Ectodermal cell (in vitro differentiated cells): ENCODE data around the gene TNS1.

Source experiments
- H3K27ac ChIP-seq: 2 replicates; pipeline ENCODE4 v1.7.0; 2013; ENCODE audit warnings: mild to moderate bottlenecking, low read depth, low read length; ENCODE audit not compliant: insufficient read depth, poor library complexity, severe bottlenecking
- H3K27me3 ChIP-seq: 2 replicates; pipeline ENCODE4 v1.7.0; 2013; ENCODE audit warnings: mild to moderate bottlenecking, low read length; ENCODE audit not compliant: insufficient read depth, control insufficient read depth, poor library complexity, severe bottlenecking
- H3K36me3 ChIP-seq: one replicate; pipeline ENCODE4 v1.7.0; 2013; ENCODE audit warnings: low read length; ENCODE audit not compliant: control insufficient read depth, insufficient read depth
- H3K4me1 ChIP-seq: one replicate; pipeline ENCODE4 v1.7.0; 2013; ENCODE audit warnings: low read length; ENCODE audit not compliant: control insufficient read depth, insufficient read depth
- H3K4me3 ChIP-seq: 2 replicates; pipeline ENCODE4 v1.7.0; 2013; ENCODE audit warnings: low read depth, low read length, control low read depth; ENCODE audit not compliant: insufficient read depth
- H3K9me3 ChIP-seq: 2 replicates; pipeline ENCODE4 v1.7.0; 2013; ENCODE audit warnings: mild to moderate bottlenecking, low read length, moderate library complexity; ENCODE audit not compliant: control insufficient read depth
- WGBS, 2 experiments: methylation state at CpG; one replicate each; pipeline ENCODE4 v1.1.7; 2013; ENCODE audit warnings: missing lambda C conversion rate in 2 of 2; 5-methylcytosine and 5-hydroxymethylcytosine counted together

Gene TNS1

DNA sequence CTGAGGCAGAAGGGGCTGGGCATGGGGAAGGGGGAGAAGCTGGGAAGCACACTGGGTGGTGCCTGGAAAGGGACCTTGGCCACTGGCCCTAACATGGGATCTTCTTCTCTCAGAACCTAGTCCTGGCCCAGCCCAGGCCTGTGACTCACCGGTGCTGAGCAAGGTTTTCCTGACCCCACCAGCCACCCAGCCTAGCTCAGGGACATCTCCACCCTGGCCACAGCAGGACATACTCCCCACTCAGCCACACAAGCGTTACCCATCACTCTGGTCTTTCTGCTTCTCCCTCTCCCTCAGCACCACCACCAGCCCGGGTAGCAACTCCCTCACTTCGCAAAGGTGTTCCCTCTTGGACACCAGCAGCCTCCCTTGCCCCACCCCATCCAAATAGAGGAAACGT is 22.8 kb downstream of the TNS1 start:
- WGBS, 2 experiments = 85 to 87% methylated on average over 5 of the region's 5 CpGs
- H3K36me3 ChIP-seq = no peaks in the 10 kb centered on the region

DNA sequence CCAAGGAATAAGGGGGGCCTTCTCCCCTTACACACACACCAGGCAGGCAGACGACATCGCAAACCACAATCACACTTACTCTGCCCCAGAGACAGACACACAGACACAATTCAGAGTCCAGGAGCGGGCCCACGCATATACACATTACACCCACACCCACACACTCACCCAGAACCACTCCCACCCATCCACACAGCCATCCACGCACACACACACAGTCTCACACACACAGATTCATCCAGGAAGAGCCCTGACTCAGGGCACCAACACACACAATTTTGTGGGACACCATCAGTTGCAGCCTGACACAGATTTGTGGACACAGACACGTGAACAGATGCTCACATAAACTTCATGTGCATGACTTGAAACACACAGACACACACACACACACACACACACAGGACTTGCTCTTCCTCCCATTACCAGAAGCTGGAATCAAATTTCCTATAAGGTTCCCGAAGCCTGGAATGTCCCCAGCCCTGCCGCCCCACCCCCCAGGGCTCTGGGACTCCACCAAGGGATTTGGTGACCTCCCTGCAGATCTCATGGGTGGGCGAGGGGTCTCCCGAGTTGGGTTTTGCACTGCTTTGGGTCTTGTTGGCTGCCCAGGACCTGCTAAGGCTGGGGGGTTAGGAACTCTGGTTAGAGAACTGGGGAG is 23.5 kb downstream of the TNS1 start:
- Histone ChIP-seq H3K27me3 (peaks cover 49% of the 10 kb centered on the region), H3K27ac (no peak overlapping the region), H3K4me3 (peak overlapping the region; percentile 45), H3K9me3 (no peaks in the 10 kb centered on the region), H3K36me3 (no peaks in the 10 kb centered on the region), H3K4me1 (peaks cover 10% of the 10 kb centered on the region)
- 25 to 28% methylated on average over 10 of the region's 10 CpGs for WGBS, 2 experiments

More for the DNA sequence above, 22.8 kb downstream of the TNS1 start:
- Histone ChIP-seq H3K4me1 (peaks cover 10% of the 10 kb centered on the region), H3K27me3 (peaks cover 49% of the 10 kb centered on the region), H3K4me3 (no peak overlapping the region), H3K27ac (no peak overlapping the region), H3K9me3 (no peaks in the 10 kb centered on the region)

DNA sequence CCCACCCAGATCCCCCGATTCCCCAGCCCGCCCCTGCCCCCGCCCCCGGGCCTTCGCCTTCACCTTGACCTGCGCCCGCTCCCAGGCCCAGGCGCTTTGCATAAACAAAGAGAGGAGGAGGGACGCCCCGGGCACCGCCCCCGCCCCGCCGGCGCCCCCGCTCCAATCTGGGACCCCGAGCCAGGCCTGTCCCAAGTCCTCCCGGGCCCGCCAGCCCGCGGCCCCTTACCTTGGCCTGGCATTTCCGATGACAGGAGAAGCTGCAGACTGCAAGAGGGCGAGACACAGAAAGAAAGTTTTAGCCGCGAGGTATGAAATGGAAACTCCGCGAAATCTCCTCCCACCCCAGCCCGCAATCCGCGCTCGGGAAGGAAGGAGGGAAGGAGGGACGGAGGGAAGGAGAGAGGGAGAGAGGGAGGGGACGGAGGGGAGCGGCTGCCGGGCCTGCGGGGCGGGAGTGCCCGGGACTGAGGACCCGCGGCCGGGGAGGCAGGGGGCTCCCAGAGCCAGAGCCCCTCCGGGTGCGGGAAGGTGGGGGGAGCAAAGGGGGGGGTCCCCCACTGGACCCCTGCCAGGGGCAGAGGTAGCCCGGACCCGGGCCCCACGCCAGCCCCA is 24.2 kb downstream of the TNS1 start:
- WGBS, 2 experiments = 1% methylated on average over 44 to 46 of the region's 46 CpGs
- peaks cover 10% of the 10 kb centered on the region for H3K4me1 ChIP-seq
- peaks cover 49% of the 10 kb centered on the region for H3K27me3 ChIP-seq
- no peaks in the 10 kb centered on the region for H3K9me3 ChIP-seq
- peak overlapping the region; percentile 45 for H3K4me3 ChIP-seq
- H3K27ac ChIP-seq = no peak overlapping the region
- H3K36me3 ChIP-seq = no peaks in the 10 kb centered on the region

DNA sequence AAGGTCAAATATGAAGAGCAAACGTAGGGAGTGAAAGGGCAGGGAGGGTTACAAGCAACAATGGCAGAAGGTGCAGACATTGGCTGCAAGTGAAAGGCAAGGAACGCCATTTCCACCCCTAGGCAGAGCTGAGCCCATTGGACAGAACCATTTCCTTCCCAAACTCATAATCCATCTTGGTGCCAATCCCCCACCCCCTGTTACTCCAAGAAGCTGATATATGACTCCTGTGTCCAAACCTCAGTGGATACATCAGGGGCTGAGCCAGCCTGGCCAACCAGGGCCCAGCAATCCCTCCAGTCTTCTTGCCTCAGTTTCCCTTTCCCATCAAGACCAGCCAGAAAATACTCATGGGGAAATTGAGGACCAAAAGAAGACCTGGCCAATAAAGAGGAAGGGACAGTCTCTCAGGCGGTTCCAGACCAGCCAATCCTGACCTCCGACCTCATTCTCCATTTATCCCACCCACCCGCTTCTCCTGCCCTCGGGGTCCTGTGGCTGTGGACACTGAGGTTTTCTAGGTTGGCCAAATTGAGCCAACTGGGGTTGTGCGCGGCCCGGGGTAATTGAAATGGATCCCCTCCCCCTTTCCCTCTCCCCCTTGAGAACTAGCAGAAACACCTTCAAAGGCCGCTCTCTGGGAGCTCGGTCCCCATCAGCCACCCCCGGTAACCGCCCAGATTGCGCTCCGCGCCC is 24.8 kb downstream of the TNS1 start:
- no peak overlapping the region for H3K4me3 ChIP-seq
- peaks cover 10% of the 10 kb centered on the region for H3K4me1 ChIP-seq
- H3K36me3 ChIP-seq = no peaks in the 10 kb centered on the region
- no peak overlapping the region for H3K27ac ChIP-seq
- no peaks in the 10 kb centered on the region for H3K9me3 ChIP-seq
- H3K27me3 ChIP-seq = peaks cover 49% of the 10 kb centered on the region
- 14 to 18% methylated on average over 16 of the region's 16 CpGs for WGBS, 2 experiments

DNA sequence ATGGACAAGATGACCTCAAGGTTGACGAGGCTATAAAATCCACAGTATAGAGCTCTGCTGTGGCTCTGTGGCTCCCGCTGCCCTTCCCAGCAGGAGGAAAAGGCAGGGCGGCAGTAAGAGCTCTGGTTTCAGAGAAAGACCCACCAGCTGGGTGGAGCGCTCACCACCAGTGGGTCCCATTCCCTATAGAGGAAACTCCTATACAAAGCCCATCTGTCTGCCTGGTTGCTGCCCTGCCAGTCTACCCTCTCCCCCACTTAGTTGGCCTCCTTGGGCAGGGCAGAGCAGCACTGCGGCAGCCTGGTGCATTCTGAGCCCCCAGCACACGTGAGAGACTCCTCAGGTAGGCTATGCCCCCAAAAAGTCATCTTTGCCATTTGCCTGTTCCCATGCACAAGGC is 26.5 kb downstream of the TNS1 start:
- H3K27ac ChIP-seq = no peak overlapping the region
- WGBS, 2 experiments = 81 to 83% methylated on average over 6 of the region's 6 CpGs
- H3K27me3 ChIP-seq = peaks cover 49% of the 10 kb centered on the region
- H3K4me3 ChIP-seq = no peak overlapping the region
- H3K36me3 ChIP-seq = no peaks in the 10 kb centered on the region
- no peaks in the 10 kb centered on the region for H3K9me3 ChIP-seq
- peaks cover 10% of the 10 kb centered on the region for H3K4me1 ChIP-seq

DNA sequence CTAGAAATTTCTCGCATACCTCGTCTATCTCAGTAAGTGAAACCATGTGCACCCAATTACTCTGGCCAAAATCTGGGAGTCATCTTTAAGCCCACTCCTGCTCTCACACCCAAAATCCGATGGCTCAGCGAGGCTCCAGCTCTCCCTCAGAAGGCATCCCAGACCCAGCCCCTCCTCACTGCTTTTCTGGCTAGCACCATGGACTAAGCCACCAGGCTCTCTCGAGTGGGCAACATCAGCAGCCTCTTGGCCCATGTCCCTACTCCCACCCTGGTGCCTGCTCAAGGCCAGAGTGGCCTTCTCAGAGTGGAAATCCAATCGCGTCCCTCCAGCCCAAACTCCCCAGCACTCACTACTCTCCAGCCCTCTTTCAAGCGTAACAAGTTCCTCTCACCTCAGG is 27.2 kb downstream of the TNS1 start:
- H3K4me3 ChIP-seq = no peak overlapping the region
- no peak overlapping the region for H3K27ac ChIP-seq
- peaks cover 10% of the 10 kb centered on the region for H3K4me1 ChIP-seq
- H3K36me3 ChIP-seq = no peaks in the 10 kb centered on the region
- peaks cover 49% of the 10 kb centered on the region for H3K27me3 ChIP-seq
- WGBS, 2 experiments = 91 to 93% methylated on average over 8 of the region's 8 CpGs
- no peaks in the 10 kb centered on the region for H3K9me3 ChIP-seq

DNA sequence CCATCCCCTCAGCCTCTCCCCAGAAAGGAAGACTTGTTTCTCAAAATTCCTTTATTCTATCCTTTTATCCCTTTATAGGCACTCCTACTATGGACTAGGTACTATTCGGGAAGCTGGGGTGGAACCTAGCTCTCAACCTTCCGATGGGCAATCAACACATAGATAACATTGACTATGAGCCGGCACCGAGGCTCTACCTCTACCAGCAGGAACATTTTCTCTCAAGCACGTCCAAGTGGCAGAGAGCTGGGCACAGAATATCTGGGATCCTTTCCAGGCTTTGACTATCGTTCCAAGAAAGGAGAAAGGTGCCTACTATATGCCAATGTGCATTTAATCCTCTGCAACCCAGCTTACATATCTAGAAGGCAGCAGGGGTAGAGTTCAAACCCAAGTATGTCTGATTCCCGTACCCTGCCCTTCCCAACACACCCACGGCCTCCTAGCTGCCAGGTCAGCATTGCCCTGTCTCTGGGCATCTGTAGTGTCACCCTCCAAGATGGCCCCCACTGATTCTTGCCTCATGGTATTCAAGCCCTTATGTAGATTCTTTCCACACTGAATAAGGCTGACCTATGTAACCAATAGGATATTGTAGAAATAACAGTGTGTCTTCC is 28.3 kb downstream of the TNS1 start:
- Histone ChIP-seq H3K4me3 (no peak overlapping the region), H3K9me3 (no peaks in the 10 kb centered on the region), H3K27me3 (peaks cover 39% of the 10 kb centered on the region), H3K27ac (no peak overlapping the region), H3K4me1 (peaks cover 8% of the 10 kb centered on the region), H3K36me3 (no peaks in the 10 kb centered on the region)
- WGBS, 2 experiments = 93% methylated on average over 8 of the region's 8 CpGs

DNA sequence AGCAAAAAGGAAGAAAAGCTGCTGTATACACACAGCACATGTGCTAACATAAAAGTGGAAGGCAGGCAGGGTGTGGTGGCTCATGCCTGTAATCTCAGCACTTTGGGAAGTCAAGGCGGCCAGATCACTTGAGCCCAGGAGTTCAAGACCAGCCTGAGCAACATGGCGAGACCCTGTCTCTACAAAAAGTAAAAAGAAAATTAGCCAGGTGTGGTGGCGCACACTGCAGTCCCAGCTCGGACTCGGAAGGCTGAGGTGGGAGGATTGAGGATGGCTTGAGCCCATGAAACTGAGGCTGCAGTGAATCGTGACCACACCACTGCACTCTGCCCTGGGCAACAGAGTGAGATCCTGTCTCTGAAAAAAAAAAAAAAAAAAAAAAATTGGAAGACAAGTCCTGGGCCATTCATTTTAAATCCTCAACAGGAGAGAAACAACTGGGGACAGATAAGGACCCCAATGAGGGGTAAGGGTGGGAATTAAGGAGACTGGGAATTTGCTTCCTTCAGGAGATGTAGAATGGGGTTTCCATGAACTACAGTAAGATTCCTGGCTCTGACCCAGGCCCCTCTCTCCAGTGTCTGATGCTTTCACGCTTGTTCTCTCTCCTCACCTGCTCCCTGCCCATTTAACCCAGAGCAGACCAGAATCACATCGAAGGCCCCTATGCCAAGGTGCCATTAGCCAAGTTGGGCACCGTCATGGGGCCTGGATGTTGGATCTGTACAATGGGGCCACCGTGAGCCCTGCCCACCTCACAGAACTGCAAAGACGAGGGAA is 29.6 kb downstream of the TNS1 start:
- no peak overlapping the region for H3K4me3 ChIP-seq
- WGBS, 2 experiments = 91 to 93% methylated on average over 11 of the region's 11 CpGs
- no peaks in the 10 kb centered on the region for H3K36me3 ChIP-seq
- H3K27ac ChIP-seq = no peak overlapping the region
- H3K27me3 ChIP-seq = peaks cover 26% of the 10 kb centered on the region
- no peaks in the 10 kb centered on the region for H3K4me1 ChIP-seq
- no peaks in the 10 kb centered on the region for H3K9me3 ChIP-seq

DNA sequence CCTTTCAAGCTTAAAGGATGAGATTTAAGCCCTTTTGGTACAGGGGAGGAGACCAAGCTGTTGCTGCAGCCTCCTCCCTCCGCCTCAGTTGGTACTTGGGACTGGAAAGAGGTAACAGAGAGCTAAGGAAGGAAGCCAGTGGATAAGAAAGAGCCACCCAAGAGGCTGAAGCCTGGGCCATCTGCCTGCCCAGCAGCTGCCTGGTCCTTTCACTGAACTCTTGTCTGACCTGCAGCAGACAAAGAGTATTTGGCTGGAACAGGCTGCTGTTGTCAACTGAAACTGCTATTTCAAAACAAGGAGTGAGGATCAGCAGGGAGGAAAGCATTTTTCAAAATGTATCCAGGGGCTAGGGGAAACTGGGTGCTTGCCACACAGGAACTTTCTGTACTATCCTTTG is 30.3 kb downstream of the TNS1 start:
- H3K27ac ChIP-seq = no peak overlapping the region

More for the DNA sequence above, 30.3 kb downstream of the TNS1 start:
- H3K4me3 ChIP-seq = no peak overlapping the region
- peaks cover 19% of the 10 kb centered on the region for H3K27me3 ChIP-seq
- no peaks in the 10 kb centered on the region for H3K9me3 ChIP-seq
- H3K36me3 ChIP-seq = no peaks in the 10 kb centered on the region
- WGBS, 2 experiments = 72 to 88% methylated on average over 1 of the region's 1 CpG
- no peaks in the 10 kb centered on the region for H3K4me1 ChIP-seq
